Osteoblast (primary cell): ENCODE results near the gene SP5. TPM values are rescaled to one million over a fixed set of nuclear protein-coding genes. Genes with fewer than 3 reads are reported as not detected.

Experiments used
- DNase-seq: peaks from one replicate; pipeline ENCODE4 v3.0.0; 2011; ENCODE audit warnings: low spot score, mixed read lengths; ENCODE audit not compliant: insufficient read length; ENCODE audit errors: missing footprints
- H2AFZ ChIP-seq: 2 replicates; pipeline ENCODE4 v1.6.0; 2011; ENCODE audit warnings: mild to moderate bottlenecking, low read length
- H3K27ac ChIP-seq: 2 replicates; pipeline ENCODE4 v1.5.1; 2011; ENCODE audit warnings: mild to moderate bottlenecking, low read depth, low read length, moderate library complexity
- H3K27me3 ChIP-seq: 2 replicates; pipeline ENCODE4 v1.6.0; 2012; ENCODE audit warnings: mild to moderate bottlenecking, control low read depth, inconsistent platforms, low read length, moderate library complexity; ENCODE audit not compliant: insufficient read depth
- H3K36me3 ChIP-seq: 2 replicates; pipeline ENCODE4 v1.5.1; 2011; ENCODE audit warnings: mild to moderate bottlenecking, low read length, control low read depth, moderate library complexity; ENCODE audit not compliant: insufficient read depth
- H3K4me1 ChIP-seq: 2 replicates; pipeline ENCODE4 v1.5.1; 2011; ENCODE audit warnings: mild to moderate bottlenecking, low read length, control low read depth, moderate library complexity; ENCODE audit not compliant: insufficient read depth
- H3K4me2 ChIP-seq: 2 replicates; pipeline ENCODE4 v1.6.0; 2011; ENCODE audit warnings: mild to moderate bottlenecking, low read length; ENCODE audit not compliant: insufficient read depth
- H3K4me3 ChIP-seq: fragments of 200-600 bp; sonication (generic); 3 replicates; pipeline ENCODE4 v1.5.1; 2012; ENCODE audit warnings: mild to moderate bottlenecking, low read length, inconsistent platforms; ENCODE audit not compliant: insufficient read depth
- H3K79me2 ChIP-seq: 2 replicates; pipeline ENCODE4 v1.6.0; 2012; ENCODE audit warnings: mild to moderate bottlenecking, low read length, control low read depth, inconsistent platforms; ENCODE audit not compliant: insufficient read depth
- H3K9me3 ChIP-seq: 2 replicates; pipeline ENCODE4 v1.5.1; 2011; ENCODE audit warnings: low read depth, low read length, control low read depth
- H4K20me1 ChIP-seq: 2 replicates; pipeline ENCODE4 v1.6.0; 2012; ENCODE audit warnings: mild to moderate bottlenecking, low read length, control low read depth; ENCODE audit not compliant: insufficient read depth
- total RNA-seq: library from RNA; depleted of rRNA; stranded (reverse); fragments of >200 nt; gene quantifications from 2 replicates; pipeline ENCODE4 v1.2.3, GENCODE V29; 2012
- TF ChIP-seq, protein P1 (sequence below): IDR thresholded peaks from 2 replicates; pipeline ENCODE4 v1.5.1; 2011; ENCODE audit warnings: mild to moderate bottlenecking, low read depth, low read length, moderate library complexity; ENCODE audit errors: extremely low read depth

Gene SP5
- total RNA-seq, 1 donor, result not detected

DNA sequence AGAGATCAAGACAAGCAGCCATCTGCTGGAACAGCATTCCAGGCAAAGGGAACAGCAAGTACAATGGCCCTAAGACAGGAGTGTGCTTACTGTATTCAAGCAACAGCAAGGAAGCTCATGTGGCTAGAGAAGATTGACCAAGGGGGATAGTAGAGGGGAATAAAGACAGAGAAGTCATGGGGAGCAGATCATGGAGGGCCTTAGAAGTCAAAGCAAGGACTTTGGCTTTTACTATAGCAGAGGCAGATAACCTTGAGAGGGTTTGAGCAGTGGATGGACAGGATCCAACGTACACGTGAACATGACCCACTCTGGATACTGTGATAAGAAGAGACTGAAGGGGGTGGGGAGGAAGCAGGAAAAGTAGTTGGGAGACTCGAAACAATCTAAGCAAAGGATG is 26.9 kb downstream of the SP5 start:
- no peak overlapping the region for H3K4me3 ChIP-seq
- H3K9me3 ChIP-seq, result no peaks in the 10 kb centered on the region
- peaks cover 3% of the 10 kb centered on the region for H3K27me3 ChIP-seq
- peaks cover 14% of the 10 kb centered on the region for H3K4me1 ChIP-seq
- H2AFZ ChIP-seq, result no peak overlapping the region
- DNase-seq, result no peak
- no peaks in the 10 kb centered on the region for H3K79me2 ChIP-seq
- TF ChIP-seq, protein P1, sequence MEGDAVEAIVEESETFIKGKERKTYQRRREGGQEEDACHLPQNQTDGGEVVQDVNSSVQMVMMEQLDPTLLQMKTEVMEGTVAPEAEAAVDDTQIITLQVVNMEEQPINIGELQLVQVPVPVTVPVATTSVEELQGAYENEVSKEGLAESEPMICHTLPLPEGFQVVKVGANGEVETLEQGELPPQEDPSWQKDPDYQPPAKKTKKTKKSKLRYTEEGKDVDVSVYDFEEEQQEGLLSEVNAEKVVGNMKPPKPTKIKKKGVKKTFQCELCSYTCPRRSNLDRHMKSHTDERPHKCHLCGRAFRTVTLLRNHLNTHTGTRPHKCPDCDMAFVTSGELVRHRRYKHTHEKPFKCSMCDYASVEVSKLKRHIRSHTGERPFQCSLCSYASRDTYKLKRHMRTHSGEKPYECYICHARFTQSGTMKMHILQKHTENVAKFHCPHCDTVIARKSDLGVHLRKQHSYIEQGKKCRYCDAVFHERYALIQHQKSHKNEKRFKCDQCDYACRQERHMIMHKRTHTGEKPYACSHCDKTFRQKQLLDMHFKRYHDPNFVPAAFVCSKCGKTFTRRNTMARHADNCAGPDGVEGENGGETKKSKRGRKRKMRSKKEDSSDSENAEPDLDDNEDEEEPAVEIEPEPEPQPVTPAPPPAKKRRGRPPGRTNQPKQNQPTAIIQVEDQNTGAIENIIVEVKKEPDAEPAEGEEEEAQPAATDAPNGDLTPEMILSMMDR, result no peak
- no peaks in the 10 kb centered on the region for H4K20me1 ChIP-seq
- H3K36me3 ChIP-seq, result no peaks in the 10 kb centered on the region
- H3K27ac ChIP-seq, result no peak overlapping the region
- no peak overlapping the region for H3K4me2 ChIP-seq

GRCh38 chr2:170742896-170743529 is 27.9 kb downstream of the SP5 start:
- no peaks in the 10 kb centered on the region for H4K20me1 ChIP-seq
- no peak for DNase-seq
- TF ChIP-seq, protein P1, result no peak
- H3K4me3 ChIP-seq, result no peak overlapping the region
- no peak overlapping the region for H3K27ac ChIP-seq
- H3K36me3 ChIP-seq, result no peaks in the 10 kb centered on the region
- peaks cover 14% of the 10 kb centered on the region for H3K4me1 ChIP-seq
- H3K4me2 ChIP-seq, result no peak overlapping the region
- no peaks in the 10 kb centered on the region for H3K79me2 ChIP-seq
- H3K9me3 ChIP-seq, result no peaks in the 10 kb centered on the region
- H3K27me3 ChIP-seq, result no peaks in the 10 kb centered on the region
- H2AFZ ChIP-seq, result no peak overlapping the region

- TF ChIP-seq, protein P1, result no peak
- H3K27ac ChIP-seq, result no peak overlapping the region
- H3K9me3 ChIP-seq, result no peaks in the 10 kb centered on the region
- no peak overlapping the region for H3K4me2 ChIP-seq
- no peak for DNase-seq
- peaks cover 9% of the 10 kb centered on the region for H3K4me1 ChIP-seq
- H3K79me2 ChIP-seq, result no peaks in the 10 kb centered on the region
- H2AFZ ChIP-seq, result no peak overlapping the region
- no peaks in the 10 kb centered on the region for H3K27me3 ChIP-seq
- no peak overlapping the region for H3K4me3 ChIP-seq
- H3K36me3 ChIP-seq, result no peaks in the 10 kb centered on the region
- H4K20me1 ChIP-seq, result no peaks in the 10 kb centered on the region
Measured at GRCh38 chr2:170743530-170744239, 28.5 kb downstream of the SP5 start.

- TF ChIP-seq, protein P1, result no peak
- peaks cover 4% of the 10 kb centered on the region for H3K4me1 ChIP-seq
- DNase-seq, result no peak
Measured at GRCh38 chr2:170744248-170745002, 29.3 kb downstream of the SP5 start.

More at GRCh38 chr2:170744248-170745002, 29.3 kb downstream of the SP5 start:
- Histone ChIP-seq H3K9me3 (no peaks in the 10 kb centered on the region), H2AFZ (no peak overlapping the region), H3K36me3 (no peaks in the 10 kb centered on the region), H3K27ac (no peak overlapping the region), H3K27me3 (peaks cover 2% of the 10 kb centered on the region), H3K79me2 (no peaks in the 10 kb centered on the region), H3K4me2 (no peak overlapping the region), H4K20me1 (no peaks in the 10 kb centered on the region), H3K4me3 (no peak overlapping the region)
